ENCODE data around the gene ZNF367. TPM values are rescaled to one million over a fixed set of nuclear protein-coding genes. Genes with fewer than 3 reads are reported as not detected.

Gene ZNF367
- total and polyA plus RNA-seq, 8 donors: 0.58 to 9.8 (median 1.8) TPM; not detected in 1

DNA sequence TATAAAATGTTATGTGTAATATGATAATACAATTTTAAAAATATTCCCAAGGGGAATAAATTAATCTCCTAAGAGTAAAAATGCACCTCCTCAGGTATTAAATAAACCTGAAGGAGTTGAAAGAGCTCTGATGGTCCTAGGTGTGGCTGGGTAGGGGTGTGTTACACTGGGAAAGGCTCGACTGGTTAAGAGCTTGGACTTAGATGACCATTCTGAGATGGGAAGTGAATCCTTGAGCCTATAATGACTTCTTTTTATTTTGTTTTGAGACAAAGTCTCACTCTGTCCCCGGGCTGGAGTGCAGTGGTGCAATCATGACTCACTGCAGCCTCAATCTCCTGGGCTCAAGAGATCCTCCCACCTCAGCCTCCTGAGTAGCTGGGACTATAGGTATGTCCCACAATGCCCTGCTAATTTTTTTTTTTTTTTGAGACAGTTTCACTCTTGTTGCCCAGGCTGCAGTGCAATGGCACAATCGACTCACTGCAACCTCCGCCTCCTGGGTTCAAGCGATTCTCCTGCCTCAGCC is 22.6 kb upstream of the ZNF367 start:
- Histone ChIP-seq H3K4me3 (no peak overlapping the region), H3K9me3 (no peaks in the 10 kb centered on the region), H3K27me3 (no peaks in the 10 kb centered on the region), H3K36me3 (no peaks in the 10 kb centered on the region), H3K27ac (no peak overlapping the region), H3K4me1 (no peaks in the 10 kb centered on the region)
- 91 to 96% (median 93%) methylated on average over 5 of the region's 5 CpGs for WGBS, 5 donors
- intact Hi-C loops (cut with DNase I; ENCODE audit: low total_unique reads): no loop called here
- TF ChIP-seq, protein P1, sequence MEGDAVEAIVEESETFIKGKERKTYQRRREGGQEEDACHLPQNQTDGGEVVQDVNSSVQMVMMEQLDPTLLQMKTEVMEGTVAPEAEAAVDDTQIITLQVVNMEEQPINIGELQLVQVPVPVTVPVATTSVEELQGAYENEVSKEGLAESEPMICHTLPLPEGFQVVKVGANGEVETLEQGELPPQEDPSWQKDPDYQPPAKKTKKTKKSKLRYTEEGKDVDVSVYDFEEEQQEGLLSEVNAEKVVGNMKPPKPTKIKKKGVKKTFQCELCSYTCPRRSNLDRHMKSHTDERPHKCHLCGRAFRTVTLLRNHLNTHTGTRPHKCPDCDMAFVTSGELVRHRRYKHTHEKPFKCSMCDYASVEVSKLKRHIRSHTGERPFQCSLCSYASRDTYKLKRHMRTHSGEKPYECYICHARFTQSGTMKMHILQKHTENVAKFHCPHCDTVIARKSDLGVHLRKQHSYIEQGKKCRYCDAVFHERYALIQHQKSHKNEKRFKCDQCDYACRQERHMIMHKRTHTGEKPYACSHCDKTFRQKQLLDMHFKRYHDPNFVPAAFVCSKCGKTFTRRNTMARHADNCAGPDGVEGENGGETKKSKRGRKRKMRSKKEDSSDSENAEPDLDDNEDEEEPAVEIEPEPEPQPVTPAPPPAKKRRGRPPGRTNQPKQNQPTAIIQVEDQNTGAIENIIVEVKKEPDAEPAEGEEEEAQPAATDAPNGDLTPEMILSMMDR (IDR thresholded peaks at IDR 0.05): no peak
- TF ChIP-seq EP300 (IDR thresholded peaks at IDR 0.05) (no peak), POLR2AphosphoS5 (IDR thresholded peaks at IDR 0.05) (no peak), POLR2A (IDR thresholded peaks at IDR 0.05) (no peak)
- no peak for DNase-seq

DNA sequence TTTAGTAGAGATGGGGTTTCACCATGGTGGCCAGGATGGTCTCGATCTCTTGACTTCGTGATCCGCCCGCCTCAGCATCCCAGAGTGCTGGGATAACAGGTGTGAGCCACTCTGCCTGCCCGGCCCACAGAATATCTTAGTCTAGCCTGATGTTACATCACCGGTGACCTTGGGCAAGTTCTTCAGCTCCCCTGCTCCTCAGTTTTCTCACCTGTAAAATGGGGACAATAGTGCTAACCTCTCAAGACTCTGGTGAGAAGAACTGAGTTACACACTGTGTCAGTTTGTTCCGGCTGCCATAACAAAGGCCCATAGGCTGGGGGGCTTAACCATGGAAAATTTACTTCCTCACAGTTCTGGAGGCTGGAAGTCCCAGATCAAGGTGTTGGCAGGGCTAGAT is 19.3 kb upstream of the ZNF367 start:
- peaks cover 0 to 6% (median 0%) of the 10 kb centered on the region in 4 donors for H3K9me3 ChIP-seq
- DNase-seq: no peak
- H3K27ac ChIP-seq: no peak overlapping the region
- TF ChIP-seq POLR2A (IDR thresholded peaks at IDR 0.05) (no peak), EP300 (IDR thresholded peaks at IDR 0.05) (no peak), POLR2AphosphoS5 (IDR thresholded peaks at IDR 0.05) (no peak)
- TF ChIP-seq, protein P1 (IDR thresholded peaks at IDR 0.05): no peak
- no peaks in the 10 kb centered on the region for H3K27me3 ChIP-seq
- WGBS, 5 donors: 97 to 99% (median 98%) methylated on average over 7 of the region's 7 CpGs
- no peaks in the 10 kb centered on the region for H3K4me1 ChIP-seq
- no peaks in the 10 kb centered on the region for H3K36me3 ChIP-seq
- intact Hi-C loops (cut with DNase I; ENCODE audit: low total_unique reads): loop anchor here (10.0 kb wide), 1 partner anchor 217 kb away; the partner anchor contains the start of gene PRXL2C
- H3K4me3 ChIP-seq: no peak overlapping the region

DNA sequence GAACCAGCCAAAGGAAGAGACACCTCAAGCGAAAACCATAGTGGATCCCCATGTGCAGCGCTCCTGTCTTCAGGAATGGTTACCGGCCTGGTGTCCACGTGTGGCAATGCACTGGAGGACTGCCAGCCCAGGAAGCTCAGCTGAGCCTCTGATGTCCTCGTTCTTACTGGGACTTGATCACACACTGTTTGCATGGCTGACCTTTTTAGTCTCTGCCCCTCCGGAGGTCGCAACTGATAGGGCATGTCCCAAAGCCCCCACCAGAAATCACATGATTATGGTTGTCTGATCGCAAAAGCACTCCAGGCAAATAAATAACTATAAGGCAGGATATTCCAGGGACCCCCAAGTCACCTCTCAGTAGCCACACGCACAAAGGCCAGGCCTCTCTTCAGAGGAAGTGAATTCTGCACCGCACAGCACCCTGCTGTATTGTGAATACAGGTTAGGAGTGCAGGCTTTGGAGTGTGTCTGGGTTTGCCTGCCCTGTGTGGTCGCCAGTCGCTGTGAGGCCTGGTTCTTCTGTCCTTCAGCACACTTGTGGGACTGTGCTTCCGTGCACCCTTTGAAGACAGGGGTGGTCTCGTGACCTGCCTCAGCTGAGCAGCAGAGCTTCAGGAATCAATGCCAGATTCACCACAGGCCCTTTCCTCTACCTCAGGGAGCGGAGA is 18.4 kb upstream of the ZNF367 start:
- Histone ChIP-seq H3K27ac (no peak overlapping the region), H3K27me3 (no peaks in the 10 kb centered on the region), H3K9me3 (peaks cover 0 to 6% (median 0%) of the 10 kb centered on the region in 4 donors), H3K4me1 (no peaks in the 10 kb centered on the region), H3K4me3 (no peak overlapping the region), H3K36me3 (no peaks in the 10 kb centered on the region)
- DNase-seq: no peak
- intact Hi-C loops (cut with DNase I; ENCODE audit: low total_unique reads): loop anchor here (10.0 kb wide), 1 partner anchor 218 kb away; the partner anchor contains the start of gene PRXL2C
- no peak for TF ChIP-seq POLR2A (IDR thresholded peaks at IDR 0.05)
- WGBS, 5 donors: 76 to 87% (median 85%) methylated on average over 13 to 15 of the region's 15 CpGs

DNA sequence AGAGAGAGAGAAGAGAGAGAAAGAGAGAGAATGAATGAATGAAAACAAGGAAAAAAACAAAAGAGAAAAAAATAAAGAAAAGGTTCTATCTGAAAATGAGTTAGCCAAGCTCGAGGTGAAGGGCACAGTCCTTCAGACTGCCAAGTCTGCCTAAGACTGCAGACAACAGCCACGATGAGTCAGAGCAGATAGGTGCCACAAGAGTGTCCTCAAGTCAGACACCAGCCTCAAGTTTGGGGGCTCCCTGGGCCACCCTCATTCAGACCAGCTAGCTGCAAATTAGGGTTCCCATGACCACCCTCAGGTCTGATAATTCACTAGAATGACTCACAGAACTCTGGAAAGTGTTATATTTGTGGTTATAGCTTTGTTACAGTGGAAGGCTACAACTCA is 17.9 kb upstream of the ZNF367 start:
- intact Hi-C loops (cut with DNase I; ENCODE audit: low total_unique reads): loop anchor here (10.0 kb wide), 1 partner anchor 219 kb away; the partner anchor contains the start of gene PRXL2C
- Histone ChIP-seq H3K27me3 (no peaks in the 10 kb centered on the region), H3K36me3 (no peaks in the 10 kb centered on the region), H3K27ac (no peak overlapping the region), H3K4me3 (no peak overlapping the region), H3K4me1 (no peaks in the 10 kb centered on the region), H3K9me3 (peaks cover 0 to 6% (median 0%) of the 10 kb centered on the region in 4 donors)
- 73 to 85% (median 81%) methylated on average over 2 of the region's 2 CpGs for WGBS, 5 donors
- no peak for TF ChIP-seq POLR2A (IDR thresholded peaks at IDR 0.05)
- DNase-seq: no peak

DNA sequence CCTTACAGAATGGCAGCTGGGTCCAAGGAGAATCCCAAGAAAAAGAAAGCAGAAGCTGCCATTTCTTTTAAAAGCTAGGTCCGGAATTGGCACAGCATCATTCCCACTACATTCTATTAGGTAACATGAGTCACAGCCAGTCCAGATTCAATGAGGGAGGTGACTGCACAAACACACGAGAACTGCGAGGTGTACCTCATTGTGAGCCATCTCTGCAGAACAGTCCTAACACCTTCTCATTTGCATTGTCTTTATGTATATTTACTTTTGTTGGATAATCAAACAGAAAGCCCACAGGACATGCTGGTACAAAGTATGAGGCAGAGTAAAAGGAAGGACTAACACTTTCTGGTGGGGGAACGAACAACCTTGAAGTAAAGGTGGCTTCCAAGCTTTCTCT is 17.2 kb upstream of the ZNF367 start:
- Histone ChIP-seq H3K36me3 (no peaks in the 10 kb centered on the region), H3K4me1 (no peaks in the 10 kb centered on the region), H3K4me3 (no peak overlapping the region), H3K27me3 (no peaks in the 10 kb centered on the region), H3K27ac (no peak overlapping the region), H3K9me3 (peaks cover 0 to 6% (median 0%) of the 10 kb centered on the region in 4 donors)
- WGBS, 5 donors: 81 to 98% (median 86%) methylated on average over 4 of the region's 4 CpGs
- intact Hi-C loops (cut with DNase I; ENCODE audit: low total_unique reads): loop anchor here (10.0 kb wide), 1 partner anchor 219 kb away; the partner anchor contains the start of gene PRXL2C
- DNase-seq: no peak
- no peak for TF ChIP-seq POLR2A (IDR thresholded peaks at IDR 0.05)
- TF ChIP-seq EP300 (IDR thresholded peaks at IDR 0.05): no peak
- TF ChIP-seq POLR2AphosphoS5 (IDR thresholded peaks at IDR 0.05): no peak
- TF ChIP-seq, protein P1 (IDR thresholded peaks at IDR 0.05): no peak
